Measurements from ENCODE around the gene POLR3A.

- TF ChIP-seq, protein P1, sequence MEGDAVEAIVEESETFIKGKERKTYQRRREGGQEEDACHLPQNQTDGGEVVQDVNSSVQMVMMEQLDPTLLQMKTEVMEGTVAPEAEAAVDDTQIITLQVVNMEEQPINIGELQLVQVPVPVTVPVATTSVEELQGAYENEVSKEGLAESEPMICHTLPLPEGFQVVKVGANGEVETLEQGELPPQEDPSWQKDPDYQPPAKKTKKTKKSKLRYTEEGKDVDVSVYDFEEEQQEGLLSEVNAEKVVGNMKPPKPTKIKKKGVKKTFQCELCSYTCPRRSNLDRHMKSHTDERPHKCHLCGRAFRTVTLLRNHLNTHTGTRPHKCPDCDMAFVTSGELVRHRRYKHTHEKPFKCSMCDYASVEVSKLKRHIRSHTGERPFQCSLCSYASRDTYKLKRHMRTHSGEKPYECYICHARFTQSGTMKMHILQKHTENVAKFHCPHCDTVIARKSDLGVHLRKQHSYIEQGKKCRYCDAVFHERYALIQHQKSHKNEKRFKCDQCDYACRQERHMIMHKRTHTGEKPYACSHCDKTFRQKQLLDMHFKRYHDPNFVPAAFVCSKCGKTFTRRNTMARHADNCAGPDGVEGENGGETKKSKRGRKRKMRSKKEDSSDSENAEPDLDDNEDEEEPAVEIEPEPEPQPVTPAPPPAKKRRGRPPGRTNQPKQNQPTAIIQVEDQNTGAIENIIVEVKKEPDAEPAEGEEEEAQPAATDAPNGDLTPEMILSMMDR (IDR thresholded peaks at IDR 0.05; ENCODE audit: insufficient read depth, low read length, poor library complexity, severe bottlenecking): no peak
- no peak for TF ChIP-seq EZH2phosphoT487 (conservative IDR thresholded peaks at IDR 0.05; ENCODE audit: low read length)
These were observed 57.2 kb downstream of the POLR3A start for GRCh38 chr10:77972148-77972547.

Measured in SU-DHL-6 (cell line).